ENCODE data around the gene AR. TPM values are rescaled to one million over a fixed set of nuclear protein-coding genes. Genes with fewer than 3 reads are reported as not detected.

AR gene
- total and polyA plus RNA-seq, 9 of the 15 experiments (the other 6 are each of a cell fraction or from before 2014, with no cell fraction given), result 0.01 to 0.04 (median 0.01) TPM; not detected in 6

- TF ChIP-seq, protein P1, sequence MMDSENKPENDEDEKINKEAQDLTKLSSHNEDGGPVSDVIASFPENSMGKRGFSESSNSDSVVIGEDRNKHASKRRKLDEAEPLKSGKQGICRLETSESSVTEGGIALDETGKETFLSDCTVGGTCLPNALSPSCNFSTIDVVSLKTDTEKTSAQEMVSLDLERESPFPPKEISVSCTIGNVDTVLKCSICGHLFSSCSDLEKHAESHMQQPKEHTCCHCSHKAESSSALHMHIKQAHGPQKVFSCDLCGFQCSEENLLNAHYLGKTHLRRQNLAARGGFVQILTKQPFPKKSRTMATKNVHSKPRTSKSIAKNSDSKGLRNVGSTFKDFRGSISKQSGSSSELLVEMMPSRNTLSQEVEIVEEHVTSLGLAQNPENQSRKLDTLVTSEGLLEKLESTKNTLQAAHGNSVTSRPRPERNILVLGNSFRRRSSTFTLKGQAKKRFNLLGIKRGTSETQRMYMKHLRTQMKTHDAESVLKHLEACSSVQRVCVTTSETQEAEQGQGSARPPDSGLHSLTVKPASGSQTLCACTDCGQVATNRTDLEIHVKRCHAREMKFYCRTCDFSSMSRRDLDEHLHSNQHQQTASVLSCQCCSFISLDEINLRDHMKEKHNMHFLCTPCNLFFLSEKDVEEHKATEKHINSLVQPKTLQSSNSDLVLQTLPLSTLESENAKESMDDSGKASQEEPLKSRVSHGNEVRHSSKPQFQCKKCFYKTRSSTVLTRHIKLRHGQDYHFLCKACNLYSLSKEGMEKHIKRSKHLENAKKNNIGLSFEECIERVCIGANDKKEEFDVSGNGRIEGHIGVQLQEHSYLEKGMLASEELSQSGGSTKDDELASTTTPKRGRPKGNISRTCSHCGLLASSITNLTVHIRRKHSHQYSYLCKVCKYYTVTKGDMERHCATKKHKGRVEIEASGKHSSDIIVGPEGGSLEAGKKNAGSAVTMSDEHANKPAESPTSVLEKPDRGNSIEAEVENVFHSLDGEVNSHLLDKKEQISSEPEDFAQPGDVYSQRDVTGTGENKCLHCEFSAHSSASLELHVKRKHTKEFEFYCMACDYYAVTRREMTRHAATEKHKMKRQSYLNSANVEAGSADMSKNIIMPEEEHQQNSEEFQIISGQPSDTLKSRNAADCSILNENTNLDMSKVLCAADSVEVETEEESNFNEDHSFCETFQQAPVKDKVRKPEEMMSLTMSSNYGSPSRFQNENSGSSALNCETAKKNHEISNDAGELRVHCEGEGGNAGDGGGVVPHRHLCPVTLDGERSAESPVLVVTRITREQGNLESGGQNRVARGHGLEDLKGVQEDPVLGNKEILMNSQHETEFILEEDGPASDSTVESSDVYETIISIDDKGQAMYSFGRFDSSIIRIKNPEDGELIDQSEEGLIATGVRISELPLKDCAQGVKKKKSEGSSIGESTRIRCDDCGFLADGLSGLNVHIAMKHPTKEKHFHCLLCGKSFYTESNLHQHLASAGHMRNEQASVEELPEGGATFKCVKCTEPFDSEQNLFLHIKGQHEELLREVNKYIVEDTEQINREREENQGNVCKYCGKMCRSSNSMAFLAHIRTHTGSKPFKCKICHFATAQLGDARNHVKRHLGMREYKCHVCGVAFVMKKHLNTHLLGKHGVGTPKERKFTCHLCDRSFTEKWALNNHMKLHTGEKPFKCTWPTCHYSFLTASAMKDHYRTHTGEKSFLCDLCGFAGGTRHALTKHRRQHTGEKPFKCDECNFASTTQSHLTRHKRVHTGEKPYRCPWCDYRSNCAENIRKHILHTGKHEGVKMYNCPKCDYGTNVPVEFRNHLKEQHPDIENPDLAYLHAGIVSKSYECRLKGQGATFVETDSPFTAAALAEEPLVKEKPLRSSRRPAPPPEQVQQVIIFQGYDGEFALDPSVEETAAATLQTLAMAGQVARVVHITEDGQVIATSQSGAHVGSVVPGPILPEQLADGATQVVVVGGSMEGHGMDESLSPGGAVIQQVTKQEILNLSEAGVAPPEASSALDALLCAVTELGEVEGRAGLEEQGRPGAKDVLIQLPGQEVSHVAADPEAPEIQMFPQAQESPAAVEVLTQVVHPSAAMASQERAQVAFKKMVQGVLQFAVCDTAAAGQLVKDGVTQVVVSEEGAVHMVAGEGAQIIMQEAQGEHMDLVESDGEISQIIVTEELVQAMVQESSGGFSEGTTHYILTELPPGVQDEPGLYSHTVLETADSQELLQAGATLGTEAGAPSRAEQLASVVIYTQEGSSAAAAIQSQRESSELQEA (IDR thresholded peaks at IDR 0.05; ENCODE audit: low read depth), result no peak
- TF ChIP-seq TBP (optimal IDR thresholded peaks at IDR 0.05; ENCODE audit: low read depth, low read length), result no peak
- TF ChIP-seq TEAD2 (tag; IDR thresholded peaks at IDR 0.05), result no peak
- no peak for TF ChIP-seq ZBTB34 (CRISPR knock-in tag; IDR thresholded peaks at IDR 0.05)
- no peak for TF ChIP-seq OTX1 (CRISPR knock-in tag; IDR thresholded peaks at IDR 0.05)
- no peak for TF ChIP-seq RBFOX2 (IDR thresholded peaks at IDR 0.05; ENCODE audit: low read depth, low read length)
- TF ChIP-seq MTA1 (IDR thresholded peaks at IDR 0.05; ENCODE audit: borderline replicate concordance), result no peak
- no peak for TF ChIP-seq ZNF431 (CRISPR knock-in tag; IDR thresholded peaks at IDR 0.05)
- TF ChIP-seq, protein P2, sequence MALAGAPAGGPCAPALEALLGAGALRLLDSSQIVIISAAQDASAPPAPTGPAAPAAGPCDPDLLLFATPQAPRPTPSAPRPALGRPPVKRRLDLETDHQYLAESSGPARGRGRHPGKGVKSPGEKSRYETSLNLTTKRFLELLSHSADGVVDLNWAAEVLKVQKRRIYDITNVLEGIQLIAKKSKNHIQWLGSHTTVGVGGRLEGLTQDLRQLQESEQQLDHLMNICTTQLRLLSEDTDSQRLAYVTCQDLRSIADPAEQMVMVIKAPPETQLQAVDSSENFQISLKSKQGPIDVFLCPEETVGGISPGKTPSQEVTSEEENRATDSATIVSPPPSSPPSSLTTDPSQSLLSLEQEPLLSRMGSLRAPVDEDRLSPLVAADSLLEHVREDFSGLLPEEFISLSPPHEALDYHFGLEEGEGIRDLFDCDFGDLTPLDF (CRISPR knock-in tag; IDR thresholded peaks at IDR 0.05), result no peak
- TF ChIP-seq SMC3 (conservative IDR thresholded peaks at IDR 0.05; ENCODE audit: insufficient read depth, low read depth, low read length), result no peak
- no peak for TF ChIP-seq CREBBP (IDR thresholded peaks at IDR 0.05; ENCODE audit: low read depth, low read length)
- TF ChIP-seq ELF2 (CRISPR knock-in tag; IDR thresholded peaks at IDR 0.05), result no peak
- no peak for TF ChIP-seq POLR2AphosphoS5 (IDR thresholded peaks at IDR 0.05; ENCODE audit: control insufficient read depth, insufficient read depth, low read depth, low read length)
- no peak for TF ChIP-seq CCAR2 (IDR thresholded peaks at IDR 0.05; ENCODE audit: low read depth, low read length)
These were observed 7.3 kb upstream of the AR start (continued) for GRCh38 chrX:67536564-67536963.

Measured in K562 (cell line).